GM10248 (cell line): ENCODE results near the gene PABPC4L.

ENCODE experiments used
- CTCF ChIA-PET: fragments of 300-600 bp; sonication (Branson Sonifier 250); formaldehyde crosslinking; extraction: SDS; loops from one replicate; lab custom pipeline; 2021; ENCODE audit warnings: antibody characterized with exemption; lab: Yijun Ruan, JAX
- POLR2A ChIA-PET: fragments of 350-650 bp; sonication (Branson Sonifier 250); formaldehyde crosslinking; extraction: SDS; loops from one replicate; lab custom pipeline; 2020; ENCODE audit warnings: antibody characterized with exemption; lab: Yijun Ruan, JAX
- DNase-seq: peaks from one replicate; pipeline ENCODE4 v3.0.0; 2012; ENCODE audit errors: extremely low spot score
- TF ChIP-seq, protein P1 (sequence below): IDR thresholded peaks from 2 replicates; pipeline ENCODE4 v1.5.1; 2012; ENCODE audit warnings: mild to moderate bottlenecking, low read depth; ENCODE audit errors: extremely low read depth, missing control alignments, control extremely low read depth

The PABPC4L gene

DNA sequence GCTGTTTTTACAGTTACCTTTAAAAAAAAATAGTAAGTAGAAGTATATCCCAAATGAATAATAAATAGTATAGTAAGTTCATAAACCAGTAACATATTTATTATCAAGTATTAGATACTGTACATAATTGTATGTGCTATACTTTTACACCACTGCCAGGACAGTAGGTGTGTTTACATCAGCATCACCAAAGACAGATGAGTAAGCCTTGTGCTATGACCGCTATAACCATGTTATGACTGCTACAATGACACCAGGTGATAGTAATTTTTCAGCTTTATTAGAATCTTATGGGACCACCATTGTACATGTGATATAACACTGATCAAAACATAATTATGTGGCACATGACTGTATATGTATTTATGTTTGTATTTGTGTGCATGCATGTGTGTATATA, 27.3 kb downstream of the PABPC4L start:
- no peak for DNase-seq
- TF ChIP-seq, protein P1, sequence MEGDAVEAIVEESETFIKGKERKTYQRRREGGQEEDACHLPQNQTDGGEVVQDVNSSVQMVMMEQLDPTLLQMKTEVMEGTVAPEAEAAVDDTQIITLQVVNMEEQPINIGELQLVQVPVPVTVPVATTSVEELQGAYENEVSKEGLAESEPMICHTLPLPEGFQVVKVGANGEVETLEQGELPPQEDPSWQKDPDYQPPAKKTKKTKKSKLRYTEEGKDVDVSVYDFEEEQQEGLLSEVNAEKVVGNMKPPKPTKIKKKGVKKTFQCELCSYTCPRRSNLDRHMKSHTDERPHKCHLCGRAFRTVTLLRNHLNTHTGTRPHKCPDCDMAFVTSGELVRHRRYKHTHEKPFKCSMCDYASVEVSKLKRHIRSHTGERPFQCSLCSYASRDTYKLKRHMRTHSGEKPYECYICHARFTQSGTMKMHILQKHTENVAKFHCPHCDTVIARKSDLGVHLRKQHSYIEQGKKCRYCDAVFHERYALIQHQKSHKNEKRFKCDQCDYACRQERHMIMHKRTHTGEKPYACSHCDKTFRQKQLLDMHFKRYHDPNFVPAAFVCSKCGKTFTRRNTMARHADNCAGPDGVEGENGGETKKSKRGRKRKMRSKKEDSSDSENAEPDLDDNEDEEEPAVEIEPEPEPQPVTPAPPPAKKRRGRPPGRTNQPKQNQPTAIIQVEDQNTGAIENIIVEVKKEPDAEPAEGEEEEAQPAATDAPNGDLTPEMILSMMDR: no peak
- ChIA-PET CTCF (no interaction called here), POLR2A (no interaction called here)

DNA sequence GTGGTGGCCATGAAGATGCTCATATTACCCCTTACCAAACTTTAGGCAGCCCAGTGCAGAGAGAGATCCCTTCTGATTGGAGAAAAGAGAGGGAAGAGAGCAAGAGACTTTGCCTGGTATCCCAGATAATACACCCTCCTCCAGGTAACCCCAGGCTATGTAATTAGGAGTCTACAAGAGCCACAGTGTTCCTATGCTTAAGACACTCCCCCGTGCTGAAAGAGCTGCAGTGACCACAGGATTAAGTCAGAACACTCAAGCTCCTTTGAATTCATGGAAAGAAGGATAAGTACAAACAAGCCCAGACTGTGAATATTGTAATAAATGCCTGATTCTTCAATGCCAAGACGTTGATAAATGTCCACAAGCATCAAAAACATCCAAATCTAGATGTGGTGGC, 41.4 kb downstream of the PABPC4L start:
- TF ChIP-seq, protein P1: no peak
- POLR2A ChIA-PET: no interaction called here
- DNase-seq: no peak
- CTCF ChIA-PET: interaction anchor here (0.9 kb wide), 1 partner anchor 21 kb away, joined by 3 read pairs; no protein-coding TSS in a partner anchor

GRCh38 chr4:134154097-134154496, 47.5 kb downstream of the PABPC4L start:
- ChIA-PET POLR2A (no interaction called here), CTCF (interaction anchor here (1.2 to 1.4 kb wide), 2 partner anchors 23 to 26 kb away, joined by 3 read pairs; no protein-coding TSS in a partner anchor)
- DNase-seq: no peak
- TF ChIP-seq, protein P1: no peak

GRCh38 chr4:134147941-134148340, 53.6 kb downstream of the PABPC4L start:
- ChIA-PET CTCF (no interaction called here), POLR2A (no interaction called here)
- DNase-seq: no peak
- TF ChIP-seq, protein P1: no peak
